GM23338 (cell line): ENCODE data around the gene FARSA.

ENCODE experiments used
- EZH2 ChIP-seq: fragments of 200-600 bp; sonication (generic); IDR thresholded peaks from one replicate; pipeline ENCODE4 v1.8.0; 2017; ENCODE audit warnings: antibody characterized with exemption, mild to moderate bottlenecking, low read depth; ENCODE audit not compliant: unreplicated experiment
- EZH2phosphoT487 ChIP-seq: fragments of 200-600 bp; sonication (generic); IDR thresholded peaks from one replicate; pipeline ENCODE4 v1.8.1; 2018; ENCODE audit warnings: antibody characterized with exemption; ENCODE audit not compliant: unreplicated experiment
- JUNB ChIP-seq: IDR thresholded peaks from one replicate; pipeline ENCODE4 v1.6.1; 2016; ENCODE audit warnings: antibody characterized with exemption; ENCODE audit not compliant: unreplicated experiment
- NANOG ChIP-seq: IDR thresholded peaks from 2 replicates; pipeline ENCODE4 v1.6.1; 2016; ENCODE audit warnings: antibody characterized with exemption, borderline replicate concordance
- POLR2AphosphoS5 ChIP-seq: IDR thresholded peaks from 2 replicates; pipeline ENCODE4 v1.6.1; 2016; ENCODE audit warnings: antibody characterized with exemption, low read depth
- ZNF114 ChIP-seq: fragments of 250-450 bp; sonication (Bioruptor Pico); IDR thresholded peaks from 2 replicates; pipeline ENCODE4 v1.5.0; 2020; ENCODE audit warnings: mild to moderate bottlenecking, moderate library complexity
- ZNF331 ChIP-seq: fragments of 250-450 bp; sonication (Bioruptor Pico); IDR thresholded peaks from 2 replicates; pipeline ENCODE4 v1.5.0; 2020; ENCODE audit warnings: low read depth, mild to moderate bottlenecking, moderate library complexity
- TF ChIP-seq, protein P1 (sequence below), 2 experiments: fragments of 200-600 bp in 1 of 2; sonication (generic) in 1 of 2; conservative IDR thresholded peaks; 2 replicates each; pipeline versions ENCODE4 v1.5.1 to v1.6.1; 2016 to 2017; ENCODE audit warnings: antibody characterized with exemption in 2 of 2, low read depth in 2 of 2, mild to moderate bottlenecking in 2 of 2, moderate library complexity in 1 of 2
- TF ChIP-seq, protein P2 (sequence below): IDR thresholded peaks from 2 replicates; pipeline ENCODE4 v1.6.1; 2016; ENCODE audit warnings: antibody characterized with exemption

DNA sequence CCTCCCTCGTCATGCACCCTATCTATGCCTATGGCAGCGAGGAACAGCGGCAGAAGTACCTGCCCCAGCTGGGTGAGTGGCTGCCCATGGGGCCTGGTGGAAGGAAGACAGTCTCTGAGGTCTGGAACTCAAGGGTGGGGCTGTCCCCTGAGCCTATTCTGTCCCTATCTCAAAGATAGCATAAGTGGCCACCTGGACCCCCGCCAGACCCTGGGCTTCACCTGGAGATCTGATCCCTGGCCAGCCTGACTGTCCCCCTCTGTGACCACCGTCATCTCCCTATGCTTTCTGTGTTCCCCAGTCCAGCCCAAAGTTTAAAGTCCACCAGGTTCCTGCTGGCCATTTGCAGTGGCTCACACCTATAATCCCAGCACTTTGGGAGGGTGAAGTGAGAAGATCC is 39.9 kb downstream of the FARSA start:
- no peak for TF ChIP-seq POLR2AphosphoS5
- TF ChIP-seq, protein P1, sequence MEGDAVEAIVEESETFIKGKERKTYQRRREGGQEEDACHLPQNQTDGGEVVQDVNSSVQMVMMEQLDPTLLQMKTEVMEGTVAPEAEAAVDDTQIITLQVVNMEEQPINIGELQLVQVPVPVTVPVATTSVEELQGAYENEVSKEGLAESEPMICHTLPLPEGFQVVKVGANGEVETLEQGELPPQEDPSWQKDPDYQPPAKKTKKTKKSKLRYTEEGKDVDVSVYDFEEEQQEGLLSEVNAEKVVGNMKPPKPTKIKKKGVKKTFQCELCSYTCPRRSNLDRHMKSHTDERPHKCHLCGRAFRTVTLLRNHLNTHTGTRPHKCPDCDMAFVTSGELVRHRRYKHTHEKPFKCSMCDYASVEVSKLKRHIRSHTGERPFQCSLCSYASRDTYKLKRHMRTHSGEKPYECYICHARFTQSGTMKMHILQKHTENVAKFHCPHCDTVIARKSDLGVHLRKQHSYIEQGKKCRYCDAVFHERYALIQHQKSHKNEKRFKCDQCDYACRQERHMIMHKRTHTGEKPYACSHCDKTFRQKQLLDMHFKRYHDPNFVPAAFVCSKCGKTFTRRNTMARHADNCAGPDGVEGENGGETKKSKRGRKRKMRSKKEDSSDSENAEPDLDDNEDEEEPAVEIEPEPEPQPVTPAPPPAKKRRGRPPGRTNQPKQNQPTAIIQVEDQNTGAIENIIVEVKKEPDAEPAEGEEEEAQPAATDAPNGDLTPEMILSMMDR (conservative IDR thresholded peaks at IDR 0.05; ENCODE audit: low read depth in 2 of 2) = no peak
- no peak for TF ChIP-seq EZH2
- TF ChIP-seq EZH2phosphoT487 = no peak
- TF ChIP-seq ZNF114 (CRISPR knock-in tag) = no peak
- no peak for TF ChIP-seq JUNB
- no peak for TF ChIP-seq ZNF331
- TF ChIP-seq NANOG = no peak
- TF ChIP-seq, protein P2, sequence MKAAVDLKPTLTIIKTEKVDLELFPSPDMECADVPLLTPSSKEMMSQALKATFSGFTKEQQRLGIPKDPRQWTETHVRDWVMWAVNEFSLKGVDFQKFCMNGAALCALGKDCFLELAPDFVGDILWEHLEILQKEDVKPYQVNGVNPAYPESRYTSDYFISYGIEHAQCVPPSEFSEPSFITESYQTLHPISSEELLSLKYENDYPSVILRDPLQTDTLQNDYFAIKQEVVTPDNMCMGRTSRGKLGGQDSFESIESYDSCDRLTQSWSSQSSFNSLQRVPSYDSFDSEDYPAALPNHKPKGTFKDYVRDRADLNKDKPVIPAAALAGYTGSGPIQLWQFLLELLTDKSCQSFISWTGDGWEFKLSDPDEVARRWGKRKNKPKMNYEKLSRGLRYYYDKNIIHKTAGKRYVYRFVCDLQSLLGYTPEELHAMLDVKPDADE = no peak
